ENCODE data around the gene SLC25A17.

The SLC25A17 gene

GRCh38 chr22:40733919-40734318 lies 85.2 kb downstream of the SLC25A17 start:
- Histone ChIP-seq H2BK12ac (ENCODE audit: low read length) (peak overlapping the region; percentile 70), H3K4me3 (ENCODE audit: low read depth, low read length) (no peak overlapping the region), H3K27ac (ENCODE audit: low read depth, low read length) (peak overlapping the region; percentile 99), H4K91ac (ENCODE audit: low read depth, low read length) (peak overlapping the region; percentile 94), H3K4ac (ENCODE audit: low read depth, low read length) (peak overlapping the region; percentile 74), H4K12ac (ENCODE audit: low read depth, low read length) (no peak overlapping the region), H3K4me2 (ENCODE audit: low read length) (no peak overlapping the region), H3K9me3 (ENCODE audit: insufficient read depth, low read depth, low read length) (no peaks in the 10 kb centered on the region), H3K23ac (ENCODE audit: low read length) (no peak overlapping the region), H2BK120ac (ENCODE audit: insufficient read depth, low read length, poor library complexity) (peak overlapping the region; percentile 91), H3K79me2 (ENCODE audit: control insufficient read depth, insufficient read depth, low read length, poor library complexity) (no peaks in the 10 kb centered on the region), H3K18ac (ENCODE audit: low read length) (peak overlapping the region; percentile 25), H2BK5ac (ENCODE audit: low read depth, low read length, poor library complexity) (peak overlapping the region; percentile 91), H3K27me3 (ENCODE audit: insufficient read depth, low read length) (no peaks in the 10 kb centered on the region), H2AK5ac (ENCODE audit: low read length) (peak overlapping the region; percentile 39), H3K4me1 (ENCODE audit: control insufficient read depth in 1 of 2, insufficient read depth in 2 of 2, low read length in 2 of 2) (peaks cover 19% of the 10 kb centered on the region in 2 experiments), H2AFZ (ENCODE audit: insufficient read depth, low read length, poor library complexity) (no peak overlapping the region), H3K79me1 (ENCODE audit: low read length) (peaks cover 58% of the 10 kb centered on the region), H4K8ac (ENCODE audit: low read depth, low read length) (peak overlapping the region; percentile 22), H3K14ac (ENCODE audit: low read length) (peak overlapping the region; percentile 39), H3K9ac (ENCODE audit: low read length) (no peak overlapping the region), H3K36me3 (ENCODE audit: control insufficient read depth in 1 of 2, insufficient read depth in 2 of 2, low read length in 2 of 2) (no peaks in the 10 kb centered on the region)
- DNase-seq: peak; percentile 71 to 73
- WGBS (ENCODE audit: extremely low coverage, insufficient coverage, insufficient read length): no CpG with 5 or more reads among the region's 4 CpGs

GRCh38 chr22:40732999-40733292 lies 86.2 kb downstream of the SLC25A17 start:
- no peak overlapping the region for H2AK5ac ChIP-seq (ENCODE audit: low read length)

GRCh38 chr22:40729284-40729683 lies 89.9 kb downstream of the SLC25A17 start:
- H4K8ac ChIP-seq (ENCODE audit: low read depth, low read length): peak overlapping the region; percentile 70
- DNase-seq: peak in 1 of 2 donors; percentile 50
- peak overlapping the region; percentile 99 for H2BK120ac ChIP-seq (ENCODE audit: insufficient read depth, low read length, poor library complexity)
- peak overlapping the region; percentile 85 for H3K18ac ChIP-seq (ENCODE audit: low read length)
- H3K27me3 ChIP-seq (ENCODE audit: insufficient read depth, low read length): no peaks in the 10 kb centered on the region
- H4K91ac ChIP-seq (ENCODE audit: low read depth, low read length): peak overlapping the region; percentile 97
- H3K23ac ChIP-seq (ENCODE audit: low read length): no peak overlapping the region
- peak overlapping the region; percentile 12 for H2AFZ ChIP-seq (ENCODE audit: insufficient read depth, low read length, poor library complexity)
- H3K9ac ChIP-seq (ENCODE audit: low read length): no peak overlapping the region
- H3K4ac ChIP-seq (ENCODE audit: low read depth, low read length): peak overlapping the region; percentile 88
- peak overlapping the region; percentile 96 for H2BK12ac ChIP-seq (ENCODE audit: low read length)
- no CpG with 5 or more reads among the region's 6 CpGs for WGBS (ENCODE audit: extremely low coverage, insufficient coverage, insufficient read length)
- no peaks in the 10 kb centered on the region for H3K36me3 ChIP-seq (ENCODE audit: control insufficient read depth in 1 of 2, insufficient read depth in 2 of 2, low read length in 2 of 2)
- peak overlapping the region; percentile 93 for H3K14ac ChIP-seq (ENCODE audit: low read length)
- peaks cover 5% of the 10 kb centered on the region for H3K79me2 ChIP-seq (ENCODE audit: control insufficient read depth, insufficient read depth, low read length, poor library complexity)
- peaks cover 65% of the 10 kb centered on the region for H3K79me1 ChIP-seq (ENCODE audit: low read length)
- H3K4me2 ChIP-seq (ENCODE audit: low read length): no peak overlapping the region
- H4K12ac ChIP-seq (ENCODE audit: low read depth, low read length): peak overlapping the region; percentile 72
- H3K9me3 ChIP-seq (ENCODE audit: insufficient read depth, low read depth, low read length): no peaks in the 10 kb centered on the region
- H3K4me3 ChIP-seq (ENCODE audit: low read depth, low read length): no peak overlapping the region
- H2BK5ac ChIP-seq (ENCODE audit: low read depth, low read length, poor library complexity): peak overlapping the region; percentile 96
- H2AK5ac ChIP-seq (ENCODE audit: low read length): peak overlapping the region; percentile 95
- H3K27ac ChIP-seq (ENCODE audit: low read depth, low read length): peak overlapping the region; percentile 100
- H3K4me1 ChIP-seq (ENCODE audit: control insufficient read depth in 1 of 2, insufficient read depth in 2 of 2, low read length in 2 of 2): peaks cover 25 to 31% of the 10 kb centered on the region in 2 experiments

More at GRCh38 chr22:40732999-40733292, 86.2 kb downstream of the SLC25A17 start:
- H3K36me3 ChIP-seq (ENCODE audit: control insufficient read depth in 1 of 2, insufficient read depth in 2 of 2, low read length in 2 of 2): no peaks in the 10 kb centered on the region
- no peak overlapping the region for H3K4me2 ChIP-seq (ENCODE audit: low read length)
- peaks cover 3% of the 10 kb centered on the region for H3K79me2 ChIP-seq (ENCODE audit: control insufficient read depth, insufficient read depth, low read length, poor library complexity)
- peak overlapping the region; percentile 70 for H2BK12ac ChIP-seq (ENCODE audit: low read length)
- H3K4ac ChIP-seq (ENCODE audit: low read depth, low read length): peak overlapping the region; percentile 46
- peak overlapping the region; percentile 91 for H2BK5ac ChIP-seq (ENCODE audit: low read depth, low read length, poor library complexity)
- H3K18ac ChIP-seq (ENCODE audit: low read length): peak overlapping the region; percentile 39
- peak overlapping the region; percentile 99 for H3K27ac ChIP-seq (ENCODE audit: low read depth, low read length)
- H2BK120ac ChIP-seq (ENCODE audit: insufficient read depth, low read length, poor library complexity): peak overlapping the region; percentile 91
- no peak for DNase-seq
- H4K8ac ChIP-seq (ENCODE audit: low read depth, low read length): peak overlapping the region; percentile 74
- no peak overlapping the region for H2AFZ ChIP-seq (ENCODE audit: insufficient read depth, low read length, poor library complexity)
- no peaks in the 10 kb centered on the region for H3K27me3 ChIP-seq (ENCODE audit: insufficient read depth, low read length)
- H4K12ac ChIP-seq (ENCODE audit: low read depth, low read length): no peak overlapping the region
- peaks cover 61% of the 10 kb centered on the region for H3K79me1 ChIP-seq (ENCODE audit: low read length)
- no CpG with 5 or more reads among the region's 2 CpGs for WGBS (ENCODE audit: extremely low coverage, insufficient coverage, insufficient read length)
- peak overlapping the region; percentile 72 for H3K14ac ChIP-seq (ENCODE audit: low read length)
- H3K9me3 ChIP-seq (ENCODE audit: insufficient read depth, low read depth, low read length): no peaks in the 10 kb centered on the region
- H3K4me3 ChIP-seq (ENCODE audit: low read depth, low read length): no peak overlapping the region
- no peak overlapping the region for H3K9ac ChIP-seq (ENCODE audit: low read length)
- peaks cover 25 to 26% of the 10 kb centered on the region in 2 experiments for H3K4me1 ChIP-seq (ENCODE audit: control insufficient read depth in 1 of 2, insufficient read depth in 2 of 2, low read length in 2 of 2)
- no peak overlapping the region for H3K23ac ChIP-seq (ENCODE audit: low read length)
- peak overlapping the region; percentile 94 for H4K91ac ChIP-seq (ENCODE audit: low read depth, low read length)

- Histone ChIP-seq H3K23ac (ENCODE audit: low read length) (no peak overlapping the region), H3K4me1 (ENCODE audit: control insufficient read depth in 1 of 2, insufficient read depth in 2 of 2, low read length in 2 of 2) (peaks cover 20 to 26% of the 10 kb centered on the region in 2 experiments), H3K4me2 (ENCODE audit: low read length) (no peak overlapping the region), H4K91ac (ENCODE audit: low read depth, low read length) (peak overlapping the region; percentile 98), H3K27ac (ENCODE audit: low read depth, low read length) (peak overlapping the region; percentile 100), H2BK12ac (ENCODE audit: low read length) (peak overlapping the region; percentile 91), H3K27me3 (ENCODE audit: insufficient read depth, low read length) (no peaks in the 10 kb centered on the region), H3K36me3 (ENCODE audit: control insufficient read depth in 1 of 2, insufficient read depth in 2 of 2, low read length in 2 of 2) (no peaks in the 10 kb centered on the region), H3K9ac (ENCODE audit: low read length) (no peak overlapping the region), H2AK5ac (ENCODE audit: low read length) (peak overlapping the region; percentile 93), H3K79me2 (ENCODE audit: control insufficient read depth, insufficient read depth, low read length, poor library complexity) (peaks cover 5% of the 10 kb centered on the region), H2AFZ (ENCODE audit: insufficient read depth, low read length, poor library complexity) (peak overlapping the region; percentile 74), H3K79me1 (ENCODE audit: low read length) (peaks cover 62% of the 10 kb centered on the region), H4K8ac (ENCODE audit: low read depth, low read length) (peak overlapping the region; percentile 95), H3K4me3 (ENCODE audit: low read depth, low read length) (no peak overlapping the region), H2BK120ac (ENCODE audit: insufficient read depth, low read length, poor library complexity) (peak overlapping the region; percentile 97), H3K18ac (ENCODE audit: low read length) (peak overlapping the region; percentile 83), H3K14ac (ENCODE audit: low read length) (peak overlapping the region; percentile 96), H2BK5ac (ENCODE audit: low read depth, low read length, poor library complexity) (peak overlapping the region; percentile 99), H3K4ac (ENCODE audit: low read depth, low read length) (peak overlapping the region; percentile 93), H4K12ac (ENCODE audit: low read depth, low read length) (peak overlapping the region; percentile 80), H3K9me3 (ENCODE audit: insufficient read depth, low read depth, low read length) (no peaks in the 10 kb centered on the region)
- WGBS (ENCODE audit: extremely low coverage, insufficient coverage, insufficient read length): no CpG with 5 or more reads among the region's 13 CpGs
- DNase-seq: peak; percentile 95 to 96
These were observed 90.4 kb downstream of the SLC25A17 start for GRCh38 chr22:40728731-40729189.
